Measurements from ENCODE around the gene HYAL1.

Gene HYAL1

DNA sequence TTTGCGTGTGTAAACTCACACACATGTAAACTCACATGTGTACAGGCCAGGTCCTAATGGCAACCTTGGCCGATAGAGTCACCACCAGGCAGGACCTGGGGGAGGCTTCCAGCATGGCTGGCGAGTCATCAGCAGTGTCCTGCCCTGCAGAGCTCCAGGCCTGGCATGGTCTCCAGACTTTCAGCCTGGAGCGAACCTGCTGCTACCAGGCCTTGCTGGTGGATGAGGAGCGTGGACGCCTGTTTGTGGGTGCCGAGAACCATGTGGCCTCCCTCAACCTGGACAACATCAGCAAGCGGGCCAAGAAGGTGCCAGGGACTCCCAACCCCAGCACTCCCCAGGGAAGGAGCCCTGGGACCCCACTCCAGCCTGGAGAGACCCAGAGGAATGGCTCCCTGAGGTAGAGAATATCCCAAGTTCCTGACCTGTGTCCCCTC lies 33.4 kb downstream of the HYAL1 start (continued):
- TF ChIP-seq, protein P1, sequence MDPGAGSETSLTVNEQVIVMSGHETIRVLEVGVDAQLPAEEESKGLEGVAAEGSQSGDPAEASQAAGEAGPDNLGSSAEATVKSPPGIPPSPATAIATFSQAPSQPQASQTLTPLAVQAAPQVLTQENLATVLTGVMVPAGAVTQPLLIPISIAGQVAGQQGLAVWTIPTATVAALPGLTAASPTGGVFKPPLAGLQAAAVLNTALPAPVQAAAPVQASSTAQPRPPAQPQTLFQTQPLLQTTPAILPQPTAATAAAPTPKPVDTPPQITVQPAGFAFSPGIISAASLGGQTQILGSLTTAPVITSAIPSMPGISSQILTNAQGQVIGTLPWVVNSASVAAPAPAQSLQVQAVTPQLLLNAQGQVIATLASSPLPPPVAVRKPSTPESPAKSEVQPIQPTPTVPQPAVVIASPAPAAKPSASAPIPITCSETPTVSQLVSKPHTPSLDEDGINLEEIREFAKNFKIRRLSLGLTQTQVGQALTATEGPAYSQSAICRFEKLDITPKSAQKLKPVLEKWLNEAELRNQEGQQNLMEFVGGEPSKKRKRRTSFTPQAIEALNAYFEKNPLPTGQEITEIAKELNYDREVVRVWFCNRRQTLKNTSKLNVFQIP (CRISPR knock-in tag; IDR thresholded peaks at IDR 0.05; ENCODE audit: borderline replicate concordance, low read depth), result no peak
- no peak for TF ChIP-seq ZFP3 (CRISPR knock-in tag; IDR thresholded peaks at IDR 0.05)
- no peak for TF ChIP-seq BACH2 (CRISPR knock-in tag; IDR thresholded peaks at IDR 0.05; ENCODE audit: borderline replicate concordance)
- TF ChIP-seq TOX (CRISPR knock-in tag; IDR thresholded peaks at IDR 0.05; ENCODE audit: borderline replicate concordance), result no peak

DNA sequence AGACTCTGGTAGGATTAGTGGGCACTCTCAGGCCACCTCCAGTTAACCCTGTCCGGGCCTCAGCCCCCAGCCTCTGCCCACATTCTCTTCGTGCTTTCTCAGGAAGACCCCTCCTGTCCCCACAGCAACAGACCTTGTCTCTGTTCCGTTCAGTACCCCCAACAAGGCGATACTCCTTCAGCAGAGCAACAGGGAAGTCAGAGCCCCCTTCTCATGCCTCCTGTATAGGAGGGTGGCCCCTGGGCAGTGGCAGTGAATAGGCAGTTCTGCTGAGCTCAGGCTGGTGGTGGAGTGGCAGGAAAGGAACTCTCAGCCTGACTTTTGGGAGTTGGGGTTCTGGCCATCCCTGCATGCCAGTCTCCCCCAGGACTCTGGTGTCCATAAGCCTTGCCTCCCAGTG lies 33.9 kb downstream of the HYAL1 start:
- TF ChIP-seq TCF4 (CRISPR knock-in tag; IDR thresholded peaks at IDR 0.05; ENCODE audit: borderline replicate concordance) (no peak), CSDC2 (CRISPR knock-in tag; IDR thresholded peaks at IDR 0.05) (no peak), ZC3H10 (CRISPR knock-in tag; IDR thresholded peaks at IDR 0.05) (no peak), OSR1 (CRISPR knock-in tag; IDR thresholded peaks at IDR 0.05) (no peak), TOX (CRISPR knock-in tag; IDR thresholded peaks at IDR 0.05; ENCODE audit: borderline replicate concordance) (no peak), GLIS3 (CRISPR knock-in tag; IDR thresholded peaks at IDR 0.05) (no peak), RARB (CRISPR knock-in tag; IDR thresholded peaks at IDR 0.05) (no peak), ISL1 (CRISPR knock-in tag; IDR thresholded peaks at IDR 0.05) (no peak), ARNTL (CRISPR knock-in tag; IDR thresholded peaks at IDR 0.05; ENCODE audit: borderline replicate concordance, low read depth) (no peak), ZNF70 (CRISPR knock-in tag; IDR thresholded peaks at IDR 0.05) (no peak), SNAI2 (CRISPR knock-in tag; IDR thresholded peaks at IDR 0.05) (no peak), PPARA (CRISPR knock-in tag; IDR thresholded peaks at IDR 0.05; ENCODE audit: borderline replicate concordance) (no peak), ZNF565 (CRISPR knock-in tag; conservative IDR thresholded peaks at IDR 0.05; ENCODE audit: low read depth) (no peak)
- TF ChIP-seq, protein P2, sequence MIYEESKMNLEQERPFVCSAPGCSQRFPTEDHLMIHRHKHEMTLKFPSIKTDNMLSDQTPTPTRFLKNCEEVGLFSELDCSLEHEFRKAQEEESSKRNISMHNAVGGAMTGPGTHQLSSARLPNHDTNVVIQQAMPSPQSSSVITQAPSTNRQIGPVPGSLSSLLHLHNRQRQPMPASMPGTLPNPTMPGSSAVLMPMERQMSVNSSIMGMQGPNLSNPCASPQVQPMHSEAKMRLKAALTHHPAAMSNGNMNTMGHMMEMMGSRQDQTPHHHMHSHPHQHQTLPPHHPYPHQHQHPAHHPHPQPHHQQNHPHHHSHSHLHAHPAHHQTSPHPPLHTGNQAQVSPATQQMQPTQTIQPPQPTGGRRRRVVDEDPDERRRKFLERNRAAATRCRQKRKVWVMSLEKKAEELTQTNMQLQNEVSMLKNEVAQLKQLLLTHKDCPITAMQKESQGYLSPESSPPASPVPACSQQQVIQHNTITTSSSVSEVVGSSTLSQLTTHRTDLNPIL (CRISPR knock-in tag; IDR thresholded peaks at IDR 0.05; ENCODE audit: low read depth), result no peak
- TF ChIP-seq, protein P1 (CRISPR knock-in tag; IDR thresholded peaks at IDR 0.05; ENCODE audit: borderline replicate concordance, low read depth), result no peak
- TF ChIP-seq, protein P3, sequence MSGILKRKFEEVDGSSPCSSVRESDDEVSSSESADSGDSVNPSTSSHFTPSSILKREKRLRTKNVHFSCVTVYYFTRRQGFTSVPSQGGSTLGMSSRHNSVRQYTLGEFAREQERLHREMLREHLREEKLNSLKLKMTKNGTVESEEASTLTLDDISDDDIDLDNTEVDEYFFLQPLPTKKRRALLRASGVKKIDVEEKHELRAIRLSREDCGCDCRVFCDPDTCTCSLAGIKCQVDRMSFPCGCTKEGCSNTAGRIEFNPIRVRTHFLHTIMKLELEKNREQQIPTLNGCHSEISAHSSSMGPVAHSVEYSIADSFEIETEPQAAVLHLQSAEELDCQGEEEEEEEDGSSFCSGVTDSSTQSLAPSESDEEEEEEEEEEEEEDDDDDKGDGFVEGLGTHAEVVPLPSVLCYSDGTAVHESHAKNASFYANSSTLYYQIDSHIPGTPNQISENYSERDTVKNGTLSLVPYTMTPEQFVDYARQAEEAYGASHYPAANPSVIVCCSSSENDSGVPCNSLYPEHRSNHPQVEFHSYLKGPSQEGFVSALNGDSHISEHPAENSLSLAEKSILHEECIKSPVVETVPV (CRISPR knock-in tag; IDR thresholded peaks at IDR 0.05), result no peak
- TF ChIP-seq, protein P4, sequence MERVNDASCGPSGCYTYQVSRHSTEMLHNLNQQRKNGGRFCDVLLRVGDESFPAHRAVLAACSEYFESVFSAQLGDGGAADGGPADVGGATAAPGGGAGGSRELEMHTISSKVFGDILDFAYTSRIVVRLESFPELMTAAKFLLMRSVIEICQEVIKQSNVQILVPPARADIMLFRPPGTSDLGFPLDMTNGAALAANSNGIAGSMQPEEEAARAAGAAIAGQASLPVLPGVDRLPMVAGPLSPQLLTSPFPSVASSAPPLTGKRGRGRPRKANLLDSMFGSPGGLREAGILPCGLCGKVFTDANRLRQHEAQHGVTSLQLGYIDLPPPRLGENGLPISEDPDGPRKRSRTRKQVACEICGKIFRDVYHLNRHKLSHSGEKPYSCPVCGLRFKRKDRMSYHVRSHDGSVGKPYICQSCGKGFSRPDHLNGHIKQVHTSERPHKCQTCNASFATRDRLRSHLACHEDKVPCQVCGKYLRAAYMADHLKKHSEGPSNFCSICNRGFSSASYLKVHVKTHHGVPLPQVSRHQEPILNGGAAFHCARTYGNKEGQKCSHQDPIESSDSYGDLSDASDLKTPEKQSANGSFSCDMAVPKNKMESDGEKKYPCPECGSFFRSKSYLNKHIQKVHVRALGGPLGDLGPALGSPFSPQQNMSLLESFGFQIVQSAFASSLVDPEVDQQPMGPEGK (CRISPR knock-in tag; IDR thresholded peaks at IDR 0.05; ENCODE audit: borderline replicate concordance), result no peak
- TF ChIP-seq, protein P5, sequence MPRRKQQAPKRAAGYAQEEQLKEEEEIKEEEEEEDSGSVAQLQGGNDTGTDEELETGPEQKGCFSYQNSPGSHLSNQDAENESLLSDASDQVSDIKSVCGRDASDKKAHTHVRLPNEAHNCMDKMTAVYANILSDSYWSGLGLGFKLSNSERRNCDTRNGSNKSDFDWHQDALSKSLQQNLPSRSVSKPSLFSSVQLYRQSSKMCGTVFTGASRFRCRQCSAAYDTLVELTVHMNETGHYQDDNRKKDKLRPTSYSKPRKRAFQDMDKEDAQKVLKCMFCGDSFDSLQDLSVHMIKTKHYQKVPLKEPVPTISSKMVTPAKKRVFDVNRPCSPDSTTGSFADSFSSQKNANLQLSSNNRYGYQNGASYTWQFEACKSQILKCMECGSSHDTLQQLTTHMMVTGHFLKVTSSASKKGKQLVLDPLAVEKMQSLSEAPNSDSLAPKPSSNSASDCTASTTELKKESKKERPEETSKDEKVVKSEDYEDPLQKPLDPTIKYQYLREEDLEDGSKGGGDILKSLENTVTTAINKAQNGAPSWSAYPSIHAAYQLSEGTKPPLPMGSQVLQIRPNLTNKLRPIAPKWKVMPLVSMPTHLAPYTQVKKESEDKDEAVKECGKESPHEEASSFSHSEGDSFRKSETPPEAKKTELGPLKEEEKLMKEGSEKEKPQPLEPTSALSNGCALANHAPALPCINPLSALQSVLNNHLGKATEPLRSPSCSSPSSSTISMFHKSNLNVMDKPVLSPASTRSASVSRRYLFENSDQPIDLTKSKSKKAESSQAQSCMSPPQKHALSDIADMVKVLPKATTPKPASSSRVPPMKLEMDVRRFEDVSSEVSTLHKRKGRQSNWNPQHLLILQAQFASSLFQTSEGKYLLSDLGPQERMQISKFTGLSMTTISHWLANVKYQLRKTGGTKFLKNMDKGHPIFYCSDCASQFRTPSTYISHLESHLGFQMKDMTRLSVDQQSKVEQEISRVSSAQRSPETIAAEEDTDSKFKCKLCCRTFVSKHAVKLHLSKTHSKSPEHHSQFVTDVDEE (CRISPR knock-in tag; IDR thresholded peaks at IDR 0.05), result no peak
- no peak for ATAC-seq
